ENCODE data around the gene ANK2. TPM values are rescaled to one million over a fixed set of nuclear protein-coding genes. Genes with fewer than 3 reads are reported as not detected.

The ANK2 gene
- total RNA-seq, 1 donor from 2014 or later, result 9.4 TPM

DNA sequence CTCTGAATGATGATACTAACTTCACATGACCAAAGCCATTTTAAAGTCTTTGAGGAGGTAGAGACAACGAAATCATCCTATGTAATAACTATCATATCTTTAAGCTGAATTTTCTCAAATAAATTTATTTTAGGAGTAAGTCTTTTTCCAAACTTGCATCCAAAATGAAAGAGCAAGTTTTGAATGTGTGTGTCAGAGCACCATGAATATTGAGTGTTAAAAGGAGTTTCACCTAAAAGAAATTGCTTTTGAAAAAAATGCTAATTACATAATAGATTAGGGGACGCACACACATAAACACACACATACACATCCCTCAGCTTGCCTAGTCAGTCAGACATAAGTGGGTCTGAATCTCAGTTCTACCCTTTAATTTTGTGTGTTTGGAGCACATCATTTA lies 1.9 kb downstream of the ANK2 start:
- H3K4me1 ChIP-seq, result no peaks in the 10 kb centered on the region
- H3K36me3 ChIP-seq, result no peaks in the 10 kb centered on the region
- H3K27ac ChIP-seq, result no peak overlapping the region
- TF ChIP-seq, protein P1, sequence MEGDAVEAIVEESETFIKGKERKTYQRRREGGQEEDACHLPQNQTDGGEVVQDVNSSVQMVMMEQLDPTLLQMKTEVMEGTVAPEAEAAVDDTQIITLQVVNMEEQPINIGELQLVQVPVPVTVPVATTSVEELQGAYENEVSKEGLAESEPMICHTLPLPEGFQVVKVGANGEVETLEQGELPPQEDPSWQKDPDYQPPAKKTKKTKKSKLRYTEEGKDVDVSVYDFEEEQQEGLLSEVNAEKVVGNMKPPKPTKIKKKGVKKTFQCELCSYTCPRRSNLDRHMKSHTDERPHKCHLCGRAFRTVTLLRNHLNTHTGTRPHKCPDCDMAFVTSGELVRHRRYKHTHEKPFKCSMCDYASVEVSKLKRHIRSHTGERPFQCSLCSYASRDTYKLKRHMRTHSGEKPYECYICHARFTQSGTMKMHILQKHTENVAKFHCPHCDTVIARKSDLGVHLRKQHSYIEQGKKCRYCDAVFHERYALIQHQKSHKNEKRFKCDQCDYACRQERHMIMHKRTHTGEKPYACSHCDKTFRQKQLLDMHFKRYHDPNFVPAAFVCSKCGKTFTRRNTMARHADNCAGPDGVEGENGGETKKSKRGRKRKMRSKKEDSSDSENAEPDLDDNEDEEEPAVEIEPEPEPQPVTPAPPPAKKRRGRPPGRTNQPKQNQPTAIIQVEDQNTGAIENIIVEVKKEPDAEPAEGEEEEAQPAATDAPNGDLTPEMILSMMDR (IDR thresholded peaks at IDR 0.05), result no peak
- intact Hi-C loops (cut with DNase I), result no loop called here
- DNase-seq (ENCODE audit: low spot score in 2 of 2), result no peak
- no peaks in the 10 kb centered on the region for H3K27me3 ChIP-seq
- no peaks in the 10 kb centered on the region for H3K9me3 ChIP-seq
- H3K4me3 ChIP-seq, result no peak overlapping the region

DNA sequence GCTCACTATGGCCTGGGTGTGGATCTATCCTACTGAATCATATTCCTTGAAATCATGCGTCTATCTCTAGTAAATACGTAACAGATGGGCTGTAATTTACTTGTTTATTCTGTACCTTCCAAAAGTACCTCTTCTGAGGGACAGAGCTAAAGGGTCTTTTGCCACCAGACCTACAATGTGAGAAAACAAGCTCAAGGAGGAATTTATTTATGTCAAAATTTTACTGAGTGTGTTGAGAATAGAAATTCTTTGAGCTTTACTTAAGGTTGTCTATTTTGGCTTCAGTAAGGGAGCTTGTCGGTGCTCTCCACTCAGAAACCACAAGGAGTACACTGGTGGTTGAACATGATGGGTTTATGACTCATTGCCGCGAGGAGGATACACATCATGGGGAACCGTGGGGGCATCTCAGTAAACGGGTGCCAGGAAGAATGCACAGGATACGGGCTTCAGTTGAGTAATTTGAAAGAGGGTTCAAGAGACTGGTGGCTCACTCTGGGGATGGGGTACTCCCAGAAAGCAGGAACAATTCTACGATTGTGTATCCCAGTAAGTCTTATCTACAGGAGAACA lies 3.0 kb downstream of the ANK2 start:
- no peaks in the 10 kb centered on the region for H3K27me3 ChIP-seq
- H3K36me3 ChIP-seq, result no peaks in the 10 kb centered on the region
- TF ChIP-seq, protein P1 (IDR thresholded peaks at IDR 0.05), result no peak
- H3K9me3 ChIP-seq, result no peaks in the 10 kb centered on the region
- no peaks in the 10 kb centered on the region for H3K4me1 ChIP-seq
- H3K27ac ChIP-seq, result no peak overlapping the region
- intact Hi-C loops (cut with DNase I), result no loop called here
- no peak overlapping the region for H3K4me3 ChIP-seq
- no peak for DNase-seq (ENCODE audit: low spot score in 2 of 2)

DNA sequence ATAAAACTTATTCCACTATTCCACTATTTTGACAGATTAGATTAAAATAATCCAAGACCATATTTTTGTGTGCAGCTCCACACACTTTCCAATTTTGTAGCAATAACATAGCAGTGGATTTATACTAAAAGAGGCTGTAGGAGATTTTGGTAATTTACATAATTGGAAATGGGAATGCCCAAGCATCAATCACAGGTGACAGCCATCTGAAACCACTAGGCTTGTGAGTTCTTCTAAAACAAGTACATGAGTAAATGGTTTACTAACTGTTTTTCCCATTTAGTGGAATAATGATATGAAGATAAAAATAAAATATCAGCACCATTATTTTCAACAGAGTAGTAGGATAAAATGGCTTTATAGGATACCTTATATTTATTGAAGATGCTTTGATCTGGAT lies 4.4 kb downstream of the ANK2 start:
- no peak for DNase-seq (ENCODE audit: low spot score in 2 of 2)
- Histone ChIP-seq H3K4me1 (no peaks in the 10 kb centered on the region), H3K27ac (no peak overlapping the region), H3K27me3 (no peaks in the 10 kb centered on the region), H3K4me3 (no peak overlapping the region), H3K36me3 (no peaks in the 10 kb centered on the region), H3K9me3 (no peaks in the 10 kb centered on the region)
- intact Hi-C loops (cut with DNase I), result no loop called here
- TF ChIP-seq, protein P1 (IDR thresholded peaks at IDR 0.05), result no peak

DNA sequence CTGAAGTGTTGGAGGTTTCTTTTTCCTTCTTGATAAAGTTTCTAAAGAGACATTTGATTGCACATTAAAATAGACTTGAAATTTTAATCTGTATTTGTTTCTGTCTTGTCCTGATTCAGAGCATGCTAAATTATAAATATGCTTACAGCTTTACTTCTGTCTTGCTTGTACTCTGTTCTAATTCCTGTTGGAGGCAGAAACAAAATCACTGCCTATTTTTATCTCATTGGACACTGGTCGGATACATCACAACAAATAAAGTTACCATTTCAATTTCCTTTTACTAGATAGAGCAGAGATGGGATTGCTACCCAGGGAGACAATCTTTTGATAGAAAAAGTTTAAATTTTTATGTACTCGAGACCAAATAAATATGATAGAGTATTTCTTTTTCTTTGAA lies 6.9 kb downstream of the ANK2 start:
- Histone ChIP-seq H3K36me3 (no peaks in the 10 kb centered on the region), H3K9me3 (no peaks in the 10 kb centered on the region), H3K27me3 (no peaks in the 10 kb centered on the region), H3K4me1 (no peaks in the 10 kb centered on the region), H3K4me3 (no peak overlapping the region), H3K27ac (no peak overlapping the region)
- no peak for DNase-seq (ENCODE audit: low spot score in 2 of 2)
- TF ChIP-seq, protein P1 (IDR thresholded peaks at IDR 0.05), result no peak
- intact Hi-C loops (cut with DNase I), result no loop called here

DNA sequence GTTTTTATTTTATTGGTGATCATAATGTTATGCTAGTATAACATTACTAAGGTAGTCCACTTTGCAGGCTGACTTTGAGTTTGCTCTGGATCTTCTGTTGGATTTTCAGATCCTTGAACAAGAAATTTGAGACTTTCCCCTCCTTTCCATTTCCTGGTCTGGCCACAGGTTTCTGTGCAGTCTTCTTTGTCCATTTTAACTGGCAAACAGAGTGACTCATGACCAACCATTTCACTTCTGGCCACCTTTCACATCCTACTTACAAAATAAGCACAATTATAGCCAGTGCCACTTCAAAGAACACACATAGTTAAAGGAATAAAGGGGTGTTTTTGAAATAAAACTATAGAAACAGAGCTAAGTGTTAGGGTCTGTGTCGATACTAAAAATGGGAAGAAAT lies 8.4 kb downstream of the ANK2 start:
- Histone ChIP-seq H3K36me3 (no peaks in the 10 kb centered on the region), H3K4me1 (no peaks in the 10 kb centered on the region), H3K27me3 (no peaks in the 10 kb centered on the region), H3K27ac (no peak overlapping the region), H3K9me3 (no peaks in the 10 kb centered on the region), H3K4me3 (no peak overlapping the region)
- intact Hi-C loops (cut with DNase I), result no loop called here
- TF ChIP-seq, protein P1 (IDR thresholded peaks at IDR 0.05), result no peak
- no peak for DNase-seq (ENCODE audit: low spot score in 2 of 2)
